Neutrophil (primary cell): Measurements from ENCODE around the gene CFAP65.
A peak's percentile ranks its signal among the peaks of the same experiment; 100 is the strongest.

Experiments
- H3K27ac ChIP-seq: fragments of 200-600 bp; sonication (generic); 2 replicates; pipeline ENCODE4 v1.5.1; 2016; ENCODE audit warnings: mild to moderate bottlenecking, moderate library complexity
- H3K27me3 ChIP-seq: fragments of 200-600 bp; sonication (generic); 2 replicates; pipeline ENCODE4 v1.6.0; 2016; ENCODE audit warnings: mild to moderate bottlenecking
- H3K36me3 ChIP-seq: fragments of 200-600 bp; sonication (generic); 2 replicates; pipeline ENCODE4 v1.5.1; 2017
- H3K4me1 ChIP-seq, 2 experiments: fragments of 200-600 bp in 1 of 2; sonication (generic) in 1 of 2; 1 replicate in 1 of 2; 2 replicates in 1 of 2; pipeline versions ENCODE4 v1.5.1 to v1.6.1; 2013 to 2016; ENCODE audit warnings: low read depth in 1 of 2, low read length in 1 of 2, mild to moderate bottlenecking in 1 of 2, moderate library complexity in 1 of 2; ENCODE audit not compliant: control insufficient read depth in 1 of 2, insufficient read depth in 1 of 2
- H3K4me3 ChIP-seq, 2 experiments: fragments of 200-600 bp in 1 of 2; sonication (generic) in 1 of 2; 1 replicate in 1 of 2; 2 replicates in 1 of 2; pipeline ENCODE4 v1.5.1; 2013 to 2016; ENCODE audit warnings: low read depth in 1 of 2, low read length in 1 of 2, mild to moderate bottlenecking in 1 of 2, moderate library complexity in 1 of 2
- H3K9me3 ChIP-seq: fragments of 200-600 bp; sonication (generic); 2 replicates; pipeline ENCODE4 v1.5.1; 2016
- CTCF ChIP-seq: fragments of 200-600 bp; sonication (generic); IDR thresholded peaks from 2 replicates; pipeline ENCODE4 v1.5.1; 2016; ENCODE audit warnings: antibody characterized with exemption

The CFAP65 gene

DNA sequence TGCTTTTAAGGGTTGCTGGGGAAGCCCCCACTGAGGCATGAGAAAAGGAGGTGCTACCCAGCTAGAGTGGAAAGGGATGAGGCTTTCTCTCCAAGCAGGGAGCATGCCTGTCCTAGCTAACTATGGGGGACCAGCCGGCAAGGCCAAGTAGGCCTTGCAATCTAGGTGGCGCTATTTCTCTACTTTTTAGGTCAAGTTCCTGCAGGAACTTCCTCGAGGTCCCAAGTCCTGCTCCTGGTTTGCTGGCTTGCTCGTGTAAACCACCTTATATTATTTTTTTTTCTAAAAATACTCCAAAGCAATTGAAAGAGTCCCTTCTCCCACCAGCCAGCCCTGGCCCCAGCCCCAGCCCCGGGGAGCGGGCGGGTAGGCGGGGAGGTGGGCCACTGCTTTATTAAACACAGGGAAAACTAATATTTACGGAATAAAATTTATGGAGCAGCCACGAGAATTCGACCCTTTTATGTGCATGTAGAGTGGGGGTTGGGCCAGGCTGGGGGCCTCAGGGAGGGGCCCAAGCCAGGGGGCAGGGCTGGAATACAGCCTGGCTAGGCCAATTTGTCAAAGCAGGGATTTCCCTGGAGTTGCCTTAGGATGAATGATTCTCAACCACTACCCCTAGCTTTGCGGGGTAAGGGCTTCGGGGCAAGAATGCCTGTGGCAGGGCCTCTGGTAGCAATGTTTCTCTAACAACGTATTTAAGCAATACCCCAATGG, 32.3 kb upstream of the CFAP65 start:
- TF ChIP-seq CTCF, result peak; percentile 14
- no peak overlapping the region for H3K4me3 ChIP-seq
- H3K9me3 ChIP-seq, result no peaks in the 10 kb centered on the region
- no peak overlapping the region for H3K27ac ChIP-seq
- H3K36me3 ChIP-seq, result no peaks in the 10 kb centered on the region
- H3K27me3 ChIP-seq, result peaks cover 15% of the 10 kb centered on the region
- peaks cover 23 to 26% of the 10 kb centered on the region in 2 experiments for H3K4me1 ChIP-seq

DNA sequence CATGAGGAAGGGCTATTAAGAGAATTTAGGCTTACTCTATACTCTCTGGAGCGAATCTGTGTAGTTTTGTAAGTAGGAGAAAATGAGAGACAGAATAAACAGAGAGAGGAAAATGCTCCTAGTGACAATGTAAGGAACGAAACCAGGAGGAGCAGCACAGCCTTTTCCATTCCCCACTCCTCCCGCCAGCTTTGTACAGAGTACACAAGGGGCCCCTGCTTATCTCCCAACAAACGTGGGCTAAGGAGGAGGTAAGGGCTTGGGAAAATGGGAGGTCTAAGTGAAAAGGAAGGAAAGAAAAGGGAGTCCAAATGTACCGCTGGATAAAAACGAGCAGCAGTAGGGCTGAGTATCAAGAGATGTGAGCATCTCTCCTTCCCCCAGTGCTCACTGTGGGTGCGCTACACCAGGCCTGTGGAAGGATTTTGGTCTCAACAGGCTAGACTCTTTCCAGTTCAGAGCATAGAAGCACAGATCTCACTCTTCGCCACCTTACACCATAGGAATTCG, 31.5 kb upstream of the CFAP65 start:
- Histone ChIP-seq H3K4me3 (no peak overlapping the region), H3K9me3 (no peaks in the 10 kb centered on the region), H3K4me1 (peaks cover 23 to 24% of the 10 kb centered on the region in 2 experiments), H3K27me3 (peaks cover 23% of the 10 kb centered on the region), H3K27ac (no peak overlapping the region), H3K36me3 (no peaks in the 10 kb centered on the region)
- TF ChIP-seq CTCF, result no peak

- no peak overlapping the region for H3K27ac ChIP-seq
- no peaks in the 10 kb centered on the region for H3K36me3 ChIP-seq
- H3K27me3 ChIP-seq, result peaks cover 38% of the 10 kb centered on the region
- peaks cover 9 to 11% of the 10 kb centered on the region in 2 experiments for H3K4me1 ChIP-seq
- no peaks in the 10 kb centered on the region for H3K9me3 ChIP-seq
- H3K4me3 ChIP-seq, result no peak overlapping the region
- TF ChIP-seq CTCF, result no peak
These were observed 30.0 kb upstream of the CFAP65 start for GRCh38 chr2:219071131-219071816.

DNA sequence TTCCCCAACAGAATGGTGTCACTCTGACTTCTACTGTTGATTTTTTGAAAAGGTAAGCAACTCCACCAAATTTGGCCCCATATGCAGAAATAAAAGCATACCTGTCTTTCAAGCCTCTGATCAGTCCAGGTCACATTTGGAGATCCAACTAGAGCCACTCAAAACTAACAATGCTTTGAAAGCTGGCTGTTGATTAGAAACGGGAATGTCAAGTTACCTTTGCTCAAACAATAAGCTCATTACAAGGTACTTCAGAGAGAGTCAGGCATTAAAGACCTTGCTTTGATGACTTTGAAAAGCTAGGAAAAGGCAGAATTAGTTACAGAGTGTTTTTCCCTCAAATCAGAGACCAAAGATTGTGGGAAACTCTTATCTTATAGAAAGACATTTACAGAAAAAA, 24.2 kb upstream of the CFAP65 start:
- Histone ChIP-seq H3K27me3 (peaks cover 96% of the 10 kb centered on the region), H3K4me3 (no peak overlapping the region), H3K36me3 (no peaks in the 10 kb centered on the region), H3K27ac (no peak overlapping the region), H3K9me3 (no peaks in the 10 kb centered on the region), H3K4me1 (peaks cover 0 to 5% of the 10 kb centered on the region in 2 experiments)
- TF ChIP-seq CTCF, result no peak

- TF ChIP-seq CTCF, result no peak
- H3K9me3 ChIP-seq, result no peaks in the 10 kb centered on the region
- no peak overlapping the region for H3K27ac ChIP-seq
- H3K4me1 ChIP-seq, result peaks cover 3 to 32% of the 10 kb centered on the region in 2 experiments
- H3K36me3 ChIP-seq, result no peaks in the 10 kb centered on the region
- H3K27me3 ChIP-seq, result peaks cover 100% of the 10 kb centered on the region
- H3K4me3 ChIP-seq, result no peak overlapping the region
These were observed 20.8 kb upstream of the CFAP65 start for GRCh38 chr2:219062081-219062480.
